Activated CD4-positive, alpha-beta T cell treated with anti-CD3 and anti-CD28 coated beads, Interleukin-2, amount 50 U/mL, for 16 hours (primary cell): ENCODE data around the gene ZNRF4.

Source experiments
- DNase-seq: peaks from one replicate; pipeline ENCODE4 v3.0.0-alpha.2; 2020

Gene ZNRF4

GRCh38 chr19:5444431-5444830 is 10.8 kb upstream of the ZNRF4 start:
- DNase-seq: no peak

- DNase-seq: no peak
Measured at GRCh38 chr19:5445071-5445470, 10.1 kb upstream of the ZNRF4 start.

- no peak for DNase-seq
Measured at GRCh38 chr19:5445561-5446055, 9.6 kb upstream of the ZNRF4 start.

GRCh38 chr19:5447700-5448311 is 7.4 kb upstream of the ZNRF4 start:
- DNase-seq: no peak

- no peak for DNase-seq
Measured at GRCh38 chr19:5448374-5448773, 6.8 kb upstream of the ZNRF4 start.

GRCh38 chr19:5450482-5451126 is 4.6 kb upstream of the ZNRF4 start:
- no peak for DNase-seq

GRCh38 chr19:5451494-5451893 is 3.7 kb upstream of the ZNRF4 start:
- DNase-seq: no peak

GRCh38 chr19:5452594-5453565 is 2.3 kb upstream of the ZNRF4 start:
- peak; percentile 3 for DNase-seq

- no peak for DNase-seq
Measured at GRCh38 chr19:5454743-5455142, 474 bp upstream of the ZNRF4 start.

- DNase-seq: no peak
Measured at GRCh38 chr19:5456130-5456840, 1.1 kb downstream of the ZNRF4 start.

- DNase-seq: no peak
Measured at GRCh38 chr19:5456841-5457200, 1.6 kb downstream of the ZNRF4 start.

GRCh38 chr19:5457709-5458108 is 2.5 kb downstream of the ZNRF4 start:
- no peak for DNase-seq

GRCh38 chr19:5458420-5458819 is 3.2 kb downstream of the ZNRF4 start:
- no peak for DNase-seq

- DNase-seq: no peak
Measured at GRCh38 chr19:5459360-5459759, 4.1 kb downstream of the ZNRF4 start.

- DNase-seq: no peak
Measured at GRCh38 chr19:5460748-5461147, 5.5 kb downstream of the ZNRF4 start.

GRCh38 chr19:5463959-5464358 is 8.7 kb downstream of the ZNRF4 start:
- DNase-seq: no peak

GRCh38 chr19:5466072-5466471 is 10.9 kb downstream of the ZNRF4 start:
- no peak for DNase-seq

GRCh38 chr19:5466814-5467291 is 11.6 kb downstream of the ZNRF4 start:
- no peak for DNase-seq

GRCh38 chr19:5470264-5470671 is 15.1 kb downstream of the ZNRF4 start:
- DNase-seq: no peak

GRCh38 chr19:5472286-5472685 is 17.1 kb downstream of the ZNRF4 start:
- DNase-seq: no peak

GRCh38 chr19:5473646-5474045 is 18.4 kb downstream of the ZNRF4 start:
- DNase-seq: no peak

GRCh38 chr19:5477451-5478215 is 22.4 kb downstream of the ZNRF4 start:
- DNase-seq: no peak
